NCI-H2107 treated with DMSO at 0.1 percent for 48 hours (cell line): Measurements from ENCODE around the gene RASGRP2.

Source experiments
- DNase-seq: peaks from one replicate; lab custom pipeline; 2025; ENCODE audit not compliant: unreplicated experiment; lab: John Stamatoyannopoulos, UW

Gene RASGRP2

GRCh38 chr11:64742087-64742888 lies 1.7 kb downstream of the RASGRP2 start:
- no peak for DNase-seq

GRCh38 chr11:64741375-64742086 lies 2.4 kb downstream of the RASGRP2 start:
- DNase-seq = no peak

GRCh38 chr11:64739871-64740270 lies 4.1 kb downstream of the RASGRP2 start:
- no peak for DNase-seq

- DNase-seq = no peak
Measured at GRCh38 chr11:64736654-64737053, 7.3 kb downstream of the RASGRP2 start.

GRCh38 chr11:64735725-64736259 lies 8.2 kb downstream of the RASGRP2 start:
- DNase-seq = no peak

- no peak for DNase-seq
Measured at GRCh38 chr11:64734811-64735724, 8.9 kb downstream of the RASGRP2 start.

GRCh38 chr11:64731601-64732000 lies 12.3 kb downstream of the RASGRP2 start:
- no peak for DNase-seq

GRCh38 chr11:64729851-64730382 lies 14.0 kb downstream of the RASGRP2 start:
- DNase-seq = no peak

- no peak for DNase-seq
Measured at GRCh38 chr11:64728757-64729365, 15.1 kb downstream of the RASGRP2 start.

GRCh38 chr11:64726867-64727530 lies 16.9 kb downstream of the RASGRP2 start:
- no peak for DNase-seq

- DNase-seq = no peak
Measured at GRCh38 chr11:64726211-64726641, 17.7 kb downstream of the RASGRP2 start.

- DNase-seq = no peak
Measured at GRCh38 chr11:64724863-64725532, 18.9 kb downstream of the RASGRP2 start.

- no peak for DNase-seq
Measured at GRCh38 chr11:64723907-64724862, 19.8 kb downstream of the RASGRP2 start.

- peak; percentile 21 for DNase-seq
Measured at GRCh38 chr11:64723117-64723906, 20.6 kb downstream of the RASGRP2 start, which contains the start of gene NRXN2. Gene NRXN2 (minus strand): TSS chr11:64723197. CDS start chr11:64713699, 9,498 bp downstream.

GRCh38 chr11:64722141-64723065 lies 21.5 kb downstream of the RASGRP2 start:
- no peak for DNase-seq

- no peak for DNase-seq
Measured at GRCh38 chr11:64721359-64721699, 22.6 kb downstream of the RASGRP2 start.
